ENCODE measurements around the gene GUCD1.

GUCD1 gene

GRCh38 chr22:24583221-24584165, 28.6 kb upstream of the GUCD1 start:
- Histone ChIP-seq H3K27me3 (ENCODE audit: control insufficient read depth, insufficient read depth, low read length, poor library complexity, severe bottlenecking) (no peaks in the 10 kb centered on the region), H3K4me3 (ENCODE audit: insufficient read depth, low read depth, low read length) (no peak overlapping the region), H3K27ac (ENCODE audit: insufficient read depth, low read depth, low read length, poor library complexity, severe bottlenecking) (no peak overlapping the region), H3K9me3 (ENCODE audit: control insufficient read depth, low read length) (no peaks in the 10 kb centered on the region), H3K36me3 (ENCODE audit: control insufficient read depth, insufficient read depth, low read length) (no peaks in the 10 kb centered on the region), H3K4me1 (ENCODE audit: control insufficient read depth, insufficient read depth, low read length) (no peaks in the 10 kb centered on the region)
- 86 to 87% methylated on average over 18 to 19 of the region's 19 CpGs for WGBS, 2 experiments

DNA sequence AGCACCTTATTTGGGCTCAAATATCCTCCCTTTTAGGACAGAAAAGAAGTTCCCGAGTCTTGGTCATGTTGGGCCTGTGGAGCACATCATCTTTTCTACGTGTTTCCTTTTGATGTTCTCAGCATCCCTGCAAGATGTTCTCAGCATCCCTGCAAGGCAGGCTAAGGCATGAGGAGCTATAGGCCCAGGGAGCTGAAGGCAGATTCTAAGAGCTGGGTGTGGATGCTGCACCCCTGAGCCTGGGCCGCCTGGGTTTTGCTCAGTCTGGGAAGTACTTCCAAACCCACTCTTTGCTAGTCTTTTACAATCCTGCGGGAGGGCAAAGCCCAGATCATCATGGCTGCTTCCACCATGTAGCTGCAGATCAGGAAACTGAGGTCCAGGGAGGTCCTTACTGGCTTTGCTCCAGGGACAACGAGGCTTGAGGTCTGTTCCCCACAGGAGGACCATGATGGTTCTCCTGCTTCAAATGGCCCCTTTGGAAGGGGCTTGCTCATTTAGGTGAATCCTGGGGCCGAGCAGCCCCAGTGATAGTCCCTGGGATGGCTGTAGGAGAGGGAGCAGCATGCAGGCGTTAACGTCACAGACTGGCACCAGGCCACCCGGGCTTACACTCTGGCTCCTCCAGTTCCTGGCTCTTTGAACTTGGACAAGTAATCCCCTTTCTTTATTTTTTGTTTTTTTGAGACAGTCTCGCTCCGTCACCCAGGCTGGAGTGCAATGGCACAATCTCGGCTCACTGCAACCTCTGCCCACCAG, 27.3 kb upstream of the GUCD1 start:
- Histone ChIP-seq H3K27me3 (ENCODE audit: control insufficient read depth, insufficient read depth, low read length, poor library complexity, severe bottlenecking) (no peaks in the 10 kb centered on the region), H3K9me3 (ENCODE audit: control insufficient read depth, low read length) (no peaks in the 10 kb centered on the region), H3K4me1 (ENCODE audit: control insufficient read depth, insufficient read depth, low read length) (no peaks in the 10 kb centered on the region), H3K27ac (ENCODE audit: insufficient read depth, low read depth, low read length, poor library complexity, severe bottlenecking) (no peak overlapping the region), H3K4me3 (ENCODE audit: insufficient read depth, low read depth, low read length) (no peak overlapping the region), H3K36me3 (ENCODE audit: control insufficient read depth, insufficient read depth, low read length) (no peaks in the 10 kb centered on the region)
- 93 to 96% methylated on average over 12 of the region's 12 CpGs for WGBS, 2 experiments

DNA sequence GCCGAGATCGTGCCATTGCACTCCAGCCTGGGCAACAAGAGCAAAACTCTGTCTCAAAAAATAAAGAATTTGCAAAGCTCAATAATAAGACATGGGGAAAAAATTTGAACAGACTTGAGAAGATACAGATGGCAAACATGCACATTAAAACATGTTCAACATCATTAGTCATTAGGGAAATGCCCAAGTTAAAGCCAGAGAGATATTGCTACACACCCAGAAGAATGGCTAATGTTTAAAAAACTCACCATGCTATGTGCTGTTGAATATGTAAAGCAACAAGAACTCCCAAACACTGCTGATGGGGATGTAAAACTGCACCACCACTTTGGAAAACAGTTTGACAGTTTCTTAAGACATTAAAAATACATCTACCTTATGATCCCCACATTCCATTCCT, 25.3 kb upstream of the GUCD1 start:
- H3K4me3 ChIP-seq (ENCODE audit: insufficient read depth, low read depth, low read length) = no peak overlapping the region
- H3K9me3 ChIP-seq (ENCODE audit: control insufficient read depth, low read length) = no peaks in the 10 kb centered on the region
- H3K36me3 ChIP-seq (ENCODE audit: control insufficient read depth, insufficient read depth, low read length) = no peaks in the 10 kb centered on the region
- WGBS, 2 experiments = 77% methylated on average over 2 of the region's 2 CpGs
- no peaks in the 10 kb centered on the region for H3K27me3 ChIP-seq (ENCODE audit: control insufficient read depth, insufficient read depth, low read length, poor library complexity, severe bottlenecking)
- no peak overlapping the region for H3K27ac ChIP-seq (ENCODE audit: insufficient read depth, low read depth, low read length, poor library complexity, severe bottlenecking)
- no peaks in the 10 kb centered on the region for H3K4me1 ChIP-seq (ENCODE audit: control insufficient read depth, insufficient read depth, low read length)

GRCh38 chr22:24579258-24579601, 24.3 kb upstream of the GUCD1 start:
- Histone ChIP-seq H3K9me3 (ENCODE audit: control insufficient read depth, low read length) (no peaks in the 10 kb centered on the region), H3K4me1 (ENCODE audit: control insufficient read depth, insufficient read depth, low read length) (no peaks in the 10 kb centered on the region), H3K27me3 (ENCODE audit: control insufficient read depth, insufficient read depth, low read length, poor library complexity, severe bottlenecking) (no peaks in the 10 kb centered on the region), H3K4me3 (ENCODE audit: insufficient read depth, low read depth, low read length) (no peak overlapping the region), H3K36me3 (ENCODE audit: control insufficient read depth, insufficient read depth, low read length) (peaks cover 9% of the 10 kb centered on the region), H3K27ac (ENCODE audit: insufficient read depth, low read depth, low read length, poor library complexity, severe bottlenecking) (no peak overlapping the region)
- WGBS, 2 experiments = 100% methylated on average over 1 of the region's 1 CpG; no CpG with 5 or more reads in 1 of the 2 experiments

DNA sequence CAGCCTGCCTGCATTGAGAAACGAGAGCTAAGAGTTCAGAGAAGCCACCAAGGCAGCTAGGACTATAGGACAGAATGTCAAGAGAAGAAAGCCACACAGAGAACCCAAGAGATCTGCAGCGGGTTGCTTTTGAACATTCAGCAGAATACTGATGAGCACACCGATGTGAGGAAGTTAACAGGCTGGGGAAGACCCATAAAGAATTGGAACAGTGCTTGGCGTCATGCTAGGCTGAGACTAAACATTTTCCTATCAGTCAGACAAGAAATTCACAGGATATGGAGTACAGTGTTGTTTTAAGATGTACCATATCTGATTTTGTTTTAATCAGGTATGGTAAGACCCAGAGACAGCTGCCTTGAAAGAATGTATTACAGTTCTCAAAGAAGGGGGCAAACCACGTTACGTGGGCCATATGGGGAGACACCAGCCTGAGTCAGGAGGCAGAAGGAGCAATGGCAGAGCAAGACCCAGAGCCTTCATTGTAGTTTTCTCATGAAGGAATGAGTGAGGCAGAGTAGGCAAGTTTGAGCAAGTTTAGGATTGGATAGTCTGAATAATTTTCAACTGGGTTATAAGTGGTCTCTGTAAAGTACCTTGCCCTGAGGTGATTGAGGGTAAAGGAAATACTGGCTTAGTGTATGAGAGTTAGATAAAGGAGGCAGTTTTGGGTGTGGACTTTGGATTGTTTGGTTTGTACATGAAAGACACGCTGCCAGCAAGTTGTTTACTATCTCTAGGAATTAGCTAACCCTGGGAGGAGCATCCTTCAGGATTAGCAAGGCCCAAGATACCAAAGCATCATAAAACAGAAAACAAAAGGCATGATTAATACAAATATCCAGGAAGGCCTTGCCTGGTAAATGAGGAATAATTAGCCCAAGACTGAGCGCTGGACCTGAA, 23.7 kb upstream of the GUCD1 start:
- no peak overlapping the region for H3K27ac ChIP-seq (ENCODE audit: insufficient read depth, low read depth, low read length, poor library complexity, severe bottlenecking)
- peaks cover 15% of the 10 kb centered on the region for H3K36me3 ChIP-seq (ENCODE audit: control insufficient read depth, insufficient read depth, low read length)
- H3K4me1 ChIP-seq (ENCODE audit: control insufficient read depth, insufficient read depth, low read length) = no peaks in the 10 kb centered on the region
- WGBS, 2 experiments = 95% methylated on average over 8 of the region's 8 CpGs
- no peaks in the 10 kb centered on the region for H3K9me3 ChIP-seq (ENCODE audit: control insufficient read depth, low read length)
- H3K27me3 ChIP-seq (ENCODE audit: control insufficient read depth, insufficient read depth, low read length, poor library complexity, severe bottlenecking) = no peaks in the 10 kb centered on the region
- H3K4me3 ChIP-seq (ENCODE audit: insufficient read depth, low read depth, low read length) = no peak overlapping the region

- Histone ChIP-seq H3K36me3 (ENCODE audit: control insufficient read depth, insufficient read depth, low read length) (peaks cover 29% of the 10 kb centered on the region), H3K4me3 (ENCODE audit: insufficient read depth, low read depth, low read length) (no peak overlapping the region), H3K27ac (ENCODE audit: insufficient read depth, low read depth, low read length, poor library complexity, severe bottlenecking) (no peak overlapping the region), H3K4me1 (ENCODE audit: control insufficient read depth, insufficient read depth, low read length) (no peaks in the 10 kb centered on the region), H3K9me3 (ENCODE audit: control insufficient read depth, low read length) (no peaks in the 10 kb centered on the region), H3K27me3 (ENCODE audit: control insufficient read depth, insufficient read depth, low read length, poor library complexity, severe bottlenecking) (no peaks in the 10 kb centered on the region)
- 91 to 100% methylated on average over 1 of the region's 1 CpG for WGBS, 2 experiments
Measured at GRCh38 chr22:24576778-24577177, 21.8 kb upstream of the GUCD1 start.

- no peaks in the 10 kb centered on the region for H3K9me3 ChIP-seq (ENCODE audit: control insufficient read depth, low read length)
- no peak overlapping the region for H3K4me3 ChIP-seq (ENCODE audit: insufficient read depth, low read depth, low read length)
- no peak overlapping the region for H3K27ac ChIP-seq (ENCODE audit: insufficient read depth, low read depth, low read length, poor library complexity, severe bottlenecking)
- 92 to 96% methylated on average over 7 of the region's 7 CpGs for WGBS, 2 experiments
- no peaks in the 10 kb centered on the region for H3K27me3 ChIP-seq (ENCODE audit: control insufficient read depth, insufficient read depth, low read length, poor library complexity, severe bottlenecking)
- peaks cover 43% of the 10 kb centered on the region for H3K36me3 ChIP-seq (ENCODE audit: control insufficient read depth, insufficient read depth, low read length)
- no peaks in the 10 kb centered on the region for H3K4me1 ChIP-seq (ENCODE audit: control insufficient read depth, insufficient read depth, low read length)
Measured at GRCh38 chr22:24571266-24571665, 16.3 kb upstream of the GUCD1 start.

DNA sequence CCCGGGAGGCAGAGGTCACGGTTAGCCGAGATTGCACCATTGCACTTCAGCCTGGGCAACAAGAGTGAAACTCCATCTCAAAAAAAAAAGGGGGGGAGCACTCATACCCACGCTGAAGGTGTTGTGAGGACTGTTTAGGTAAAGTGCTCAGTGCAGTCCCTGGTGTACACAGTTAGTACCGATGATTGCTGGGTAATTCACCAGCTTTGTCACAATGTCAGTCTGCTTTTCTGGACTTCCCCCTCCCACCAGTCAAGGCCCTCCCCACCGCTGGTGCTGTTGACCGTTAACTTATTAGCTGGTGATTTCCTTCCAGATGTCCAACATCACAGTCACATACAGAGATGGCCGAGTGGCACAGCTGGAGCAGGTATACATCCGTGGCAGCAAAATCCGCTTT, 12.7 kb upstream of the GUCD1 start:
- Histone ChIP-seq H3K36me3 (ENCODE audit: control insufficient read depth, insufficient read depth, low read length) (peaks cover 22% of the 10 kb centered on the region), H3K9me3 (ENCODE audit: control insufficient read depth, low read length) (no peaks in the 10 kb centered on the region), H3K4me1 (ENCODE audit: control insufficient read depth, insufficient read depth, low read length) (no peaks in the 10 kb centered on the region), H3K27me3 (ENCODE audit: control insufficient read depth, insufficient read depth, low read length, poor library complexity, severe bottlenecking) (no peaks in the 10 kb centered on the region), H3K27ac (ENCODE audit: insufficient read depth, low read depth, low read length, poor library complexity, severe bottlenecking) (no peak overlapping the region), H3K4me3 (ENCODE audit: insufficient read depth, low read depth, low read length) (no peak overlapping the region)
- WGBS, 2 experiments = 93 to 97% methylated on average over 10 of the region's 10 CpGs

DNA sequence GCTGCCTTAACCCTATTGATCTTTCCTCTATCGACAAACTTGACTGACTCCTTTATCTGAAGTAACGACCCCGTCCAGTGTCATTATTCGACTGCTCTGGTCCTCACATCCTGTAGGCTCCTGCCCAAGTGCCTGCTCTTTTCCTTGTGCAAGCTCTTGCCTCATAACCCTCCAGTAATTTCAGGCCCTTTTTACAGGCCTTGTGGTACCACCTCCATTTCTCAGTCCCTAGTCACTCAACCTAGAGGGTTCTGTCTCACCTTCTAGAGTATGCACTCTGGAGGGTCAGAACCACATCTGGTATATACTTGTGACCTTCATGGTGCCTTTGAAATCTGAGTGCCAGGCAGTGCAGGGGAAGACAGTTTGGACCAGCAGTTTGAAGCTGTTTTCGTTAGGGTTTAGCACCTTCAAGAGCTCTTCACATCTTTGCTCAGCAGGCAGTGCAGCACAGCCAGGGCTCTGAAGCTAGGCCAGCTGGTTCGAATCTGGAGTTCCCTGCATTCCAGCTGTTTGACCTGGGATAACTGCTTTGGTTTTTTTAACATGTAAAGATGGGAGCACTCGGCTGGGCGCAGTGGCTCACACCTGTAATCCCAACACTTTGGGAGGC, 12.1 kb upstream of the GUCD1 start:
- H3K4me1 ChIP-seq (ENCODE audit: control insufficient read depth, insufficient read depth, low read length) = no peaks in the 10 kb centered on the region
- H3K9me3 ChIP-seq (ENCODE audit: control insufficient read depth, low read length) = no peaks in the 10 kb centered on the region
- H3K27ac ChIP-seq (ENCODE audit: insufficient read depth, low read depth, low read length, poor library complexity, severe bottlenecking) = no peak overlapping the region
- H3K27me3 ChIP-seq (ENCODE audit: control insufficient read depth, insufficient read depth, low read length, poor library complexity, severe bottlenecking) = no peaks in the 10 kb centered on the region
- 92 to 93% methylated on average over 8 of the region's 8 CpGs for WGBS, 2 experiments
- H3K4me3 ChIP-seq (ENCODE audit: insufficient read depth, low read depth, low read length) = no peak overlapping the region
- peaks cover 15% of the 10 kb centered on the region for H3K36me3 ChIP-seq (ENCODE audit: control insufficient read depth, insufficient read depth, low read length)
